Embryonic facial prominence (tissue), 1 donor: ENCODE data around the gene SOWAHD.
A peak's percentile ranks its signal among the peaks of the same experiment; 100 is the strongest.
"Not testable (repeated sequence)": the region's sequence is repeated elsewhere in the genome, so short reads cannot be mapped to it uniquely, and the experiment has no call there.

Experiments
- DNase-seq: peaks from one replicate; pipeline ENCODE4 v3.0.0-alpha.2; 2016; ENCODE audit errors: extremely low spot score

SOWAHD gene

GRCh38 chrX:119758731-119759247 is 401 bp downstream of the SOWAHD start:
- DNase-seq = no peak

GRCh38 chrX:119759248-119759766 is 919 bp downstream of the SOWAHD start:
- DNase-seq = no peak

DNA sequence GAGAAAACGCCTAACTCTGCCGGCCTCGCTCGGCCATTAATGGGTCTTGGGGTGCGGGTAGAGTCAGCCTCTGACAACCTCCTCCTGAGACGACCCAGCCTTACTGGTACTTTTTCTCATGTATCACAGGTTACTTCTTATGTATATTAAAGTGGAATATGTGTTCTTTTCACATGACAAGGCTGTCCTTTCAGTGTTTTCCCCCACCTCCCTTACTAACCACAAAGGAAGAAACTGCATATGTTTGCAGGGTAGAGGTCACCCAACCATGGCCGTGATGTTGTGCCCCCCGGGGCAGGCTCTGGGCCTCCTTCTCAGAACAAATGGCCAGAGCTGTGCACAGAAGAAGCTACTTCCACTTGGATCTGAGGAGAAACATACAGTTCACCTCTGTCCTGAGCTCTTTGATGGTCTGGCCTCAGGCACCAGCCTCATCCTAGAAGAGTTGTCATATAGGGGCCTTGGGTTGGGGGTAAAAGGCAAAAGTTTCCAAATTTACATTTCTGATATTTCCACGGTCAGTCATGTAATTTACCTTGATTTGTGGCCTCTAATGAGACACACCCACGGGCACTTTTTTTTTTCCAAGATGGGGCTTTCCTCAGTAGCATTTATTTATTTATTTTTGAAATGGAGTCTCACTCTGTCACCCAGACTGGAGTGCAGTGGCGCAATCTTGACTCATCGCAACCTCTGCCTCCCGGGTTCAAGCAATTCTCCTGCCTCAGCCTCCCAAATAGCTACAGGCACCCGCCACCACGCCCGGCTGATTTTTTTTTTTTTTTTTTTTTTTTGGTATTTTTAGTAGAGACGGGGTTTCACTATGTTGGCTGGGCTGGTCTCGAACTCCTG is 1.9 kb downstream of the SOWAHD start:
- no peak for DNase-seq

- DNase-seq = no peak
These were observed 4.3 kb downstream of the SOWAHD start for GRCh38 chrX:119762718-119763117.

DNA sequence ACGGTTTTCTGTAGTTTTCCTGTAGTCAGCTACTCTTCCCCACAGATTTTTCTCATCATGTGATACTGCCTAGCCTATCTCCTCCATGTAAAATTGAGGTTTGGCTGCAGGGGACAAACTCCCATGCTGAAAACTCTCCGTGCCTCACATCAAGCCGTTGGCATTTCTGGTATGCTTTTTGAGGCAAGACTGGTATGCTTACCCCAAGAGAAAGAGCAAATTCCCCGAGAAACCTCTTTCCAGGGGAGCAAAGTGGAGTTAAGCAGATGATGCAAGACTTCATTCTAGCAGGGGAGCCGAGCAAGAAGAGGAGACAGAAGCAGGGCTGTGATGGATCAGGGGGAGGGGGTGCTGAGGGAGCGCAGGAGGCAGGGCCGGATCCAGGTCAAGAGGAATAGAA is 4.8 kb downstream of the SOWAHD start:
- DNase-seq = no peak

- DNase-seq = no peak
These were observed 5.5 kb downstream of the SOWAHD start for GRCh38 chrX:119763836-119764387.

GRCh38 chrX:119768436-119768835 is 10.0 kb downstream of the SOWAHD start:
- DNase-seq = not testable (repeated sequence)

GRCh38 chrX:119769388-119769787 is 11.0 kb downstream of the SOWAHD start:
- DNase-seq = not testable (repeated sequence)

DNA sequence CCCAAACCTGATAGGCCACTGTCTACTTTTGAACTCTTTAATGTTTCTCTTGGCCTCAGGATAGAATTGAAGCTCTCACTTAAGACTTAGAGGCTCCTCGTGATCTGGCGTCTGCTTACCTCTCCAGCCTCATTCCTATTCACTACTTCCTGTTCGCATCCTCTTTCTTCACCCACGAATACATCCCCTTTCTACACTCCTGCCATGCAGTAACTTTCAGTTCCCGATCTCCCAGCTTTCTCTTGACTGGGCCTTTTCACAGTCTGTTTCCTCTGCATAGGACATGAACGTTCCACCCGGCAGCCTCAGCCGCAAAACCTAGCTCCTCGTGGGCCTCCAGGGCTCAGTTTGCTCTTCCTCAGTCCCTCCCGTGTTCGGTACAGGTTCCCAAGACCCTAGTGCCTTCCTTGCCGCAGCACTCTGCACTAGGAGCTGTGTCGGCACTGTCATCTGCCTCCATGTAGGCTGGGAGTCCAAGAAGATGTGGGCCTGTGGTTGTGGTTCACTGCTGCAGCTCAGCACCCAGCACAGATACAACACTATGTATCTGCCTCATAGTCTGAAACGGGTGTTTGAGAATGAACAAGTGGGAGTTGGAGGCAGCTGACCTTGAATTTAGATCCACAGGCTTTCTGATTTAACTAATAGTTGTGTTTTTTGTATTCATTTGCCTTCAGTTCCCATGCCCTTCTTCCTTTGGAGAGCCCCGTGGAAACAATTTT is 17.3 kb downstream of the SOWAHD start:
- DNase-seq = no peak

DNA sequence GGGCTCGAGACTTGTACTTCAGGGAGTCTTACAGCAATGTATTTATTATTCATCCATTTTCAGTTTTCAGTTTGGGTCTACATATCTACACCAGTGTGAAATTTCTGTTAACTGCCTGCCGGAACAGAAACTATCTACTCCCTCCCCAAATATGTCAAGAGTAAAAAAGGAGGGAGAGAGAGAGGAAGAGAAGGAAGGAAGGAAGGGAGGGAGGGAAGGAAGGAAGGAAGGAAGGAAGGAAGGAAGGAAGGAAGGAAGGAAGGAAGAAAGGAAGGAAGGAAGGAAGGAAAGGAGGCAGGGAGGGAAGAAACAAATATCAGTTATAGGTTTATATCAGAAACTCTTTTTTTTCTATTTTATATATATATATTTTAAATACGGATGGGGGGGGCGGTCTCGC is 20.4 kb downstream of the SOWAHD start:
- DNase-seq = no peak

DNA sequence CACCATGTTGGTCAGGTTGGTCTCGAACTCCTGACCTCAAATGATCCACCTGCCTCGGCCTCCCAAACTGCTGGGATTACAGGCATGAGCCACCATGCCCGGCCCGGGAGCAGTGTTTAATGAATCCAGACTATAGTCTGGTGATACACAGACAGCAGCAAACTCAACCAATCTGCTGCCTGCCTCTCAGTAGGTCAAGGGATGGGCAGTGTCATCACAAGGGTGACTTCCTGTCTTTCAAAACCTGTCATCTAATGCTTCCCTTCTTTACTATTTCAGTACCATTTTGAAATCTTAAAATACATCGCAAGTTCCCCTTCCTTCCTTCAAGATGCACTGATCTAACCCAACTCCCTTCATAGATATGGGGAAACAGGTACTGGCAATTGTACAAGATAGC is 24.6 kb downstream of the SOWAHD start:
- no peak for DNase-seq

DNA sequence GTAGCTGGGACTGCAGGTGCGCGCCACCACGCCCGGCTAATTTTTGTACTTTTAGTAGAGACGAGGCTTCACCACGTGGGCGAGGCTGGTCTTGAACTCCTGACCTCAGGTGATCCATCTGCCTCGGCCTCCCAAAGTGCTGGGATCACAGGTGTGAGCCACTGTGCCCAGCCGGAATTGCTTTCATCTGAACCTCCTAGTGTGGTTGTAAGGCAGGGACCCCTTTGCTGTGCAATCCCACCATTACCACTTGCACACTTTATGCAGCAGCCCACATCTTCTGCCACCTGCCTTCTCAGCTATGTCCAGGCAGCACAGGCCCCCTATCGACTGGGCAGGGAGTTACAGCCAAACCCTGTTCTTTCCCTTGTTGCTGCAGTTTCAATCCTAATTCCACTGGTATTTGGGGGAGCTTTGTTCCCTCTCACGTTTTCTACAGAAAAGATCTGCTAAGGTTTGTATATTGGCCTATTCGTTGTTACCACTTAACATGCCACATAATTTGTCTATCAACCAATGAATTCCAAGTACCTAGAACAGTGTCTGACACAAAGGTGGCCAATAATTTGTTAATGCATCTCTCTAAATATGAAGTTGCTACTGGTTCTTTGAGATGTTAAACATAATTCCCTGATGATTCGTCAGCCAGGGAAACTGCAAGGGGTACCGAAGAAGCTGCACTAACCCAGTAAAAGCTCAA is 26.5 kb downstream of the SOWAHD start:
- no peak for DNase-seq

DNA sequence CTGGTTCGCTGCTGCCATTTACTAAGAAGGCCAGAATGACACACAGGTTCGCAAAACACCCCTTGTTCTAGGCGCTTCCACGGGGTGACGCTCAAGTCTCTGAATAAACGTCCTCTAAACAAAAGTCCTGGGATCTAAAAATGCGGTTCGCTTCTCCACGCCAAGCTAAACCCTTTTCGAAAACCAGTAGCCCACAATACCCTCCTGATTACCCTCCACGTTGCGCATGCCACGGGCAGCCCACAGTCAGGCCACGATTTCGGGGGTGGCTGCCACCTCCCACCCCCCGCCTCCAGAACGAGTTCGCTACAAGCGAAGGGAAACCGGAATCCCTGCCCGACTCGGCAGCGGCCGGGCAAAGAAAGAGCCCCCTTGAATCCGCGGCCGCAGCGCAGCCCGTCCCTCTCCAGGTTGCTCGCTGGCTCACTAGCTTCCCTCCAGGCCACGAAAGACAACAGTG is 32.6 kb downstream of the SOWAHD start:
- DNase-seq = peak; percentile 8

DNA sequence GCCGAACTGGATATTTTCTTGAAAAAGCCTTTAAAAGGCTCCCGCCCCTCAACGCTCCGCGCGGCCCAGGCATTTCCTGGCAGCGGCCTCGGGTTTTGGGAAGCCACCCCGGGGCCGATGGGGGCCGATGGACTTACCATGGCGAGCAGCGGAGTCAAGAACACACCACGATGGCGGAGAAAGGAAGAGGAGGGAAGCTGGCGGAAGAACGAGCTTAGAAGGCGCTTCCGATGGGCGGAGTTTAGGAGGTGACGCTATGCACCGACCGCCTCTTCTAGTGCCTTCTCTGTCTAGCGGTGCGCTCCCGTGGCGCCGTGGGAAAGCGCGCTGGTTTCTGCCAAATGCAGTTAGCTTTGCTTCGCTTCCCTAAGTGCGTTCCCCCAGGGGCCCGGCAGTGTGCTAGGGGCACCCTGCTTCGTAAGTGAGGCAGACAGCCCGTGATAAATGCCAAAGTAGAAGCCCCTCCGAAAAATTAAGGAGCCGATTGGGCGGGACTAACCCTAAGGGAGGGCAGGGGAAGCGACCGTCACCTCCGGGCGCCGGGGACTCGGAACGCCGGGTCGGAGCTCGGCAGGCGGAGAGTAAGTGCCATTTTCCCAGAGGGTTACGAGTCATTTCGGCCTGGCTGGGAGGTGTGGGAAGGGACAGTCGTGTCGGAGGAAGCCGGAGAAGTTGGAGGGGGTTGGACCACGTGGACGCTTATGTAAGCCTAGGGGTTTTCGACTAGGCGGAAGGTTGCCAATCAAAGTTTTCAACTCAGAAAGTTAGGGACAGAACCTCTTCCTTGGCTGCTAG is 33.2 kb downstream of the SOWAHD start, which contains the start of gene RPL39:
TSS of gene RPL39 (minus strand) at position 194 of the 795 bp plus-strand sequence. CDS start at position 140, 54 bp downstream.
- DNase-seq = peak; percentile 80

- DNase-seq = no peak
These were observed 43.1 kb downstream of the SOWAHD start for GRCh38 chrX:119801253-119802221.

- no peak for DNase-seq
These were observed 44.2 kb downstream of the SOWAHD start for GRCh38 chrX:119802546-119802945.

GRCh38 chrX:119808461-119808860 is 50.1 kb downstream of the SOWAHD start:
- DNase-seq = not testable (repeated sequence)

- DNase-seq = no peak
These were observed 50.8 kb downstream of the SOWAHD start for GRCh38 chrX:119809185-119809666.
